ENCODE measurements around the gene STARD9. TPM values are rescaled to one million over a fixed set of nuclear protein-coding genes. Genes with fewer than 3 reads are reported as not detected.

Gene STARD9
- total and polyA plus RNA-seq, 10 of the 15 experiments (the other 5 are each of a cell fraction or from before 2014, with no cell fraction given), result 0.58 to 11.5 (median 6.1) TPM

DNA sequence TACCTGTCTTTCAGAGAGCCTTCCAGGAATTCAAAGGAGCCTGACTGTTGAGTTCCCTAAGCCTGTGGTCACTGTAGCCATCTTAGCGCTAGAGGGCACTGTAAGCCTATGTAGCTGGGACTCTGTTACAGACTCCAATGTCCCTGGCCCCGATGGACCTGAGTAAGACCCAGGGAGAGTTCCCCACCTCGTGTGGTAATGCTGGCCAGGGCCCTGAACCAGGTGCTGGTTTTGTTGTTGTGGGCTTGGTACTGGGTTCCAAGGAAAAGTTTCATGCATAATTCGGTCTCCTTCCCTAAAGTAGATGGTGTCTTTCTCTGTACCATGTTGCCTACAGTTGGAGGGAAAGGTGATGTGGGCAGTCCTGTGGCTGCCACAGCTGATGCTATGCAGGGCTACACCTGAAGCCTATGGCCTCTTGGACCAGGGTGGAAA is 129.1 kb downstream of the STARD9 start (continued):
- TF ChIP-seq USF2 (IDR thresholded peaks at IDR 0.05; ENCODE audit: borderline replicate concordance, low read depth, low read length) (no peak), TCF12 (IDR thresholded peaks at IDR 0.05; ENCODE audit: low read depth, low read length) (no peak), RUNX3 (IDR thresholded peaks at IDR 0.05; ENCODE audit: low read length) (peak; percentile 94), SMC3 (IDR thresholded peaks at IDR 0.05; ENCODE audit: borderline replicate concordance, low read length) (peak; percentile 82), RAD21 (IDR thresholded peaks at IDR 0.05; ENCODE audit: insufficient read depth, low read depth, low read length) (peak; percentile 95), BCLAF1 (IDR thresholded peaks at IDR 0.05) (no peak), STAT1 (conservative IDR thresholded peaks at IDR 0.05) (no peak), RFX5 (IDR thresholded peaks at IDR 0.05; ENCODE audit: low read depth, low read length) (no peak), NBN (IDR thresholded peaks at IDR 0.05) (no peak), JUNB (IDR thresholded peaks at IDR 0.05) (no peak)
- TF ChIP-seq, protein P1, sequence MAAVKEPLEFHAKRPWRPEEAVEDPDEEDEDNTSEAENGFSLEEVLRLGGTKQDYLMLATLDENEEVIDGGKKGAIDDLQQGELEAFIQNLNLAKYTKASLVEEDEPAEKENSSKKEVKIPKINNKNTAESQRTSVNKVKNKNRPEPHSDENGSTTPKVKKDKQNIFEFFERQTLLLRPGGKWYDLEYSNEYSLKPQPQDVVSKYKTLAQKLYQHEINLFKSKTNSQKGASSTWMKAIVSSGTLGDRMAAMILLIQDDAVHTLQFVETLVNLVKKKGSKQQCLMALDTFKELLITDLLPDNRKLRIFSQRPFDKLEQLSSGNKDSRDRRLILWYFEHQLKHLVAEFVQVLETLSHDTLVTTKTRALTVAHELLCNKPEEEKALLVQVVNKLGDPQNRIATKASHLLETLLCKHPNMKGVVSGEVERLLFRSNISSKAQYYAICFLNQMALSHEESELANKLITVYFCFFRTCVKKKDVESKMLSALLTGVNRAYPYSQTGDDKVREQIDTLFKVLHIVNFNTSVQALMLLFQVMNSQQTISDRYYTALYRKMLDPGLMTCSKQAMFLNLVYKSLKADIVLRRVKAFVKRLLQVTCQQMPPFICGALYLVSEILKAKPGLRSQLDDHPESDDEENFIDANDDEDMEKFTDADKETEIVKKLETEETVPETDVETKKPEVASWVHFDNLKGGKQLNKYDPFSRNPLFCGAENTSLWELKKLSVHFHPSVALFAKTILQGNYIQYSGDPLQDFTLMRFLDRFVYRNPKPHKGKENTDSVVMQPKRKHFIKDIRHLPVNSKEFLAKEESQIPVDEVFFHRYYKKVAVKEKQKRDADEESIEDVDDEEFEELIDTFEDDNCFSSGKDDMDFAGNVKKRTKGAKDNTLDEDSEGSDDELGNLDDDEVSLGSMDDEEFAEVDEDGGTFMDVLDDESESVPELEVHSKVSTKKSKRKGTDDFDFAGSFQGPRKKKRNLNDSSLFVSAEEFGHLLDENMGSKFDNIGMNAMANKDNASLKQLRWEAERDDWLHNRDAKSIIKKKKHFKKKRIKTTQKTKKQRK (IDR thresholded peaks at IDR 0.05; ENCODE audit: low read depth, low read length), result no peak
- TF ChIP-seq, protein P2, sequence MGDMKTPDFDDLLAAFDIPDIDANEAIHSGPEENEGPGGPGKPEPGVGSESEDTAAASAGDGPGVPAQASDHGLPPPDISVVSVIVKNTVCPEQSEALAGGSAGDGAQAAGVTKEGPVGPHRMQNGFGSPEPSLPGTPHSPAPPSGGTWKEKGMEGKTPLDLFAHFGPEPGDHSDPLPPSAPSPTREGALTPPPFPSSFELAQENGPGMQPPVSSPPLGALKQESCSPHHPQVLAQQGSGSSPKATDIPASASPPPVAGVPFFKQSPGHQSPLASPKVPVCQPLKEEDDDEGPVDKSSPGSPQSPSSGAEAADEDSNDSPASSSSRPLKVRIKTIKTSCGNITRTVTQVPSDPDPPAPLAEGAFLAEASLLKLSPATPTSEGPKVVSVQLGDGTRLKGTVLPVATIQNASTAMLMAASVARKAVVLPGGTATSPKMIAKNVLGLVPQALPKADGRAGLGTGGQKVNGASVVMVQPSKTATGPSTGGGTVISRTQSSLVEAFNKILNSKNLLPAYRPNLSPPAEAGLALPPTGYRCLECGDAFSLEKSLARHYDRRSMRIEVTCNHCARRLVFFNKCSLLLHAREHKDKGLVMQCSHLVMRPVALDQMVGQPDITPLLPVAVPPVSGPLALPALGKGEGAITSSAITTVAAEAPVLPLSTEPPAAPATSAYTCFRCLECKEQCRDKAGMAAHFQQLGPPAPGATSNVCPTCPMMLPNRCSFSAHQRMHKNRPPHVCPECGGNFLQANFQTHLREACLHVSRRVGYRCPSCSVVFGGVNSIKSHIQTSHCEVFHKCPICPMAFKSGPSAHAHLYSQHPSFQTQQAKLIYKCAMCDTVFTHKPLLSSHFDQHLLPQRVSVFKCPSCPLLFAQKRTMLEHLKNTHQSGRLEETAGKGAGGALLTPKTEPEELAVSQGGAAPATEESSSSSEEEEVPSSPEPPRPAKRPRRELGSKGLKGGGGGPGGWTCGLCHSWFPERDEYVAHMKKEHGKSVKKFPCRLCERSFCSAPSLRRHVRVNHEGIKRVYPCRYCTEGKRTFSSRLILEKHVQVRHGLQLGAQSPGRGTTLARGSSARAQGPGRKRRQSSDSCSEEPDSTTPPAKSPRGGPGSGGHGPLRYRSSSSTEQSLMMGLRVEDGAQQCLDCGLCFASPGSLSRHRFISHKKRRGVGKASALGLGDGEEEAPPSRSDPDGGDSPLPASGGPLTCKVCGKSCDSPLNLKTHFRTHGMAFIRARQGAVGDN (IDR thresholded peaks at IDR 0.05), result no peak

Data from GM12878 (cell line).